OCI-LY3 (cell line): ENCODE data around the gene ASB7.

Source experiments
- CTCF ChIP-seq: fragments of 200-600, 300-600 bp; sonication (generic); IDR thresholded peaks from 2 replicates; pipeline ENCODE4 v1.5.1; 2014; ENCODE audit warnings: antibody characterized with exemption, low read length, low read depth
- EZH2phosphoT487 ChIP-seq: fragments of 200-600 bp; shearing (Covaris generic); IDR thresholded peaks from 2 replicates; pipeline ENCODE4 v1.6.1; 2018; ENCODE audit warnings: antibody characterized with exemption, mixed run types, low read depth

GRCh38 chr15:100667405-100668347 lies 65.3 kb downstream of the ASB7 start:
- TF ChIP-seq CTCF (no peak), EZH2phosphoT487 (no peak)
